HL-60/S4 treated with retinoic acid at 250 ng/mL for 4 days and 3 days (cell line): ENCODE data around the gene SYNC.
"Not testable (repeated sequence)": the region's sequence is repeated elsewhere in the genome, so short reads cannot be mapped to it uniquely, and the experiment has no call there.

Experiments used
- in situ Hi-C: fragments of 300-500 bp; cut with MboI; formaldehyde crosslinking; loops from 2 replicates; pipeline ENCODE4 v1.7.0; 2022; ENCODE audit warnings: low sequenced_read_pairs

The SYNC gene

DNA sequence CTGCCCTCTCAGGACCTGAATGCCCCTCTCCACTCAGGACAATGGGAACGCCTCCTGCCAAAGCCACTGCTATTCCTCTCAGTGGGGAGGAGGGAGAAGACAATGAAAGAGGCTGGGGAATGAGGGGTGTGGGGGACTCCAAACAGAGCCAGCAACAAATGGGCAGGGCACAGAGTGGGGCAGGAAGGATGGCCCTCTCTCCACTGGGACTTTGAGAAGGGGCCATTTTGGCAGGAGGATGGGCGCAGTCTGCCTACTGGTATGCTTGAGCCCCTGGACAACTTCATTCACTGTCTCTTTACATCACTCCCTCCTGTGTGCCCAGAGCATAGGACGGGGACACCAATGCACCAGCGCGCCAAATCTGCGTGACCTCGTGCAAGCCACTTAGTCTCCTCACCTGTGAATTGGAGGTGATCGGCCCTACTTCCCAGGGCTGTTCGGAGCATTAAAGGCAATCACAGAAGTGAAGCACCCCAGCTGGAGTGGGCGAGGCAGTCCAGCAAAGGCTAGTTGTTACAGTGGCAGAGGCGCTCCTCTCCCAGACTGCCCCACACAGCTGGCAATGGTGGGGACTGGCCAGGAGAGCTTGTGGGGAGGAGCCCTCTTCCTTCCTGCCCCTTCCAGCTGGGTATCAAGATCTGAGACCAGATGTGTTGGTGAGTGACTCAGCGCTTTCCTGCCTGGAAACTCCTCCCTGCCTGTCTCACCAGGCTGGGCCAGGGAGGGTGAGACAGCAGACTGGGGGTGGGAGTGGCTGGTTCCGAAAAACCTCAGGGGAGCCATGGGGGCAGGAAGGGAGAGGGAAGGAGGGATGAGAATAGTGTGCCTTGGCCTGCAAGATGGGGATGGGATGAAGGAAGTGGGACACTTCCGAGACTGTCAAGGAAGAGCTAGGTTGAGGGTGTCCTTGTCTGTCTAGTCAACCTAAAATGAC is 22.4 kb upstream of the SYNC start:
- in situ Hi-C loops = no loop called here

- in situ Hi-C loops = no loop called here
Measured at GRCh38 chr1:32719681-32720275, 17.2 kb upstream of the SYNC start.

DNA sequence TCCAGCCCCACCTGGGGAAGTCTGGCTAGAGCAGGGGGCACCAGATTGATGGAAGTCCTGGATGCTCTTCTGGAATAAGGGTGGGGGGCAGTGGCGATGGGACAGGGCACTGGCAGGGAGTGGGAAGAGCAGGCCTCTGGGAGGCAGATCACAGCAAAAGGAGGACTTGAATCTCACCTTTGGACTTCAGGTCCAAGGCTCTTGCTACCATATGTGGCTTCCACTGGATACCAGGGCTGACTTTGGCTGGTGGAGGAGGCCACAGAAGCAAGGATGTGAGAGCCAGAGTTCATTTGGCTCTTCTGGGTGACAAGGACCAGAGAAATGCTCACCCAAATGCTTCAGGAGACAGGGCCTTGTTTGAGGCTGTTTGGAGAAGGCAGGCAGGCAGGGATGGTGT is 16.0 kb upstream of the SYNC start:
- in situ Hi-C loops = no loop called here

DNA sequence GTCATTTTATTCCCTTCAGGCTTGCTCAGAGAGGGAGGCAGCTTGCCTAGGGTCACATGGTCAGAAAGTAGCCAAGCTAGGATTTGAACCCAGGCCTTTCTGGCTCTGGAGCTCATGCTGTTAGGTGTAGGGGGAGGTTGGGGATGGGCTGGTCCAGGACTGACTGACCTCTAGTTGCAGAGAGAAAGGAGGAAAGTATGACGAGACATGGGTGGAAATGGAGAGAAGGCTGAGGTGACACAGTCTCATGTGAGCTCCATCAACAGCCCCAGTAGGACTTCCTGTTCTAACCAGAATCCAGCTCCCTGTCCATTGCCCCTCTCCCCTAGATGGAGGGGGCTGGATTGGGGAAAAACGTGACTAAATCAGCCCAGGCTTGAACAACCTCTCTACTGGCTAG is 15.5 kb upstream of the SYNC start:
- in situ Hi-C loops = no loop called here

- in situ Hi-C loops = no loop called here
Measured at GRCh38 chr1:32717503-32717902, 14.9 kb upstream of the SYNC start.

DNA sequence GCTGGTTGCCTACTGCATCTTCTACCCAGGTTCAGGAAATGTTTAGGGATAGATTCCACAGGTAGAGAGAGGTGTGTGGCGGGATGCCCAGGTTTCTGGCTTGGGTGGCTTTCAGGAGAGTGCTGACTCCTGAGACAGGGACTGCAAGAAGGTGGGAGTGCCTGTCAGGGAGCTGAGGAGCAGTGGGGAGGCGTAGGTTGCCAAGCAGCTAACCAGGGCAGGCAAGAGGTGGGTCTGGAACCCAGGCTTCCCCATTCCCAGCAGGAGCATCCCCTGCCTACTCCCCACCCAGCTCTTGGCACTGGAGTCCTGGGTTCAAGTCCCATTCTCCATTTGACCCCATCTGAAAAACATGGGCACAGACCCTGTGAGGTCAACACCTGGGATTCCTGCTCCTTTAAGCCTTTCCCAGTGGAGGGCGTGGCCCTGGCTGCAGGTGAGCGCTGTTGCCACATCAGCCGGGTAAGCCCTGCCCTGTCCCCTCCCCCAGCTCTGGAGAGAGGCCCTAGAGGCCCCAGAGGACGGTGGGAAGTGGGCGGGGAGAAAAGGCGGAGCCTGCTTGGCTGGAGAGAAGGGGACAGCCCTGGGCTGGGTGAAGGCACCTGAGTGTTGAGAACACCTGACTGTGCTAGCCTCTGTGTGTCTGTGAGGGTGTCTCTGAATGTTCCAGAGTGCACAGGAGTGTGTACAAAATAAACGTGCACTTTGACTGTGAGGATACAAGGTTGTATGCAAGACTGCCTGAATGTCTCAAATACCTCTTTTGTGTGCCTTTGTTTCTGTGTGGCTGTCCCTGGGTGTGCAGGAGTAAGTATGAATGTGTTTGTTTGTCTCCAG is 14.0 kb upstream of the SYNC start:
- in situ Hi-C loops = no loop called here

DNA sequence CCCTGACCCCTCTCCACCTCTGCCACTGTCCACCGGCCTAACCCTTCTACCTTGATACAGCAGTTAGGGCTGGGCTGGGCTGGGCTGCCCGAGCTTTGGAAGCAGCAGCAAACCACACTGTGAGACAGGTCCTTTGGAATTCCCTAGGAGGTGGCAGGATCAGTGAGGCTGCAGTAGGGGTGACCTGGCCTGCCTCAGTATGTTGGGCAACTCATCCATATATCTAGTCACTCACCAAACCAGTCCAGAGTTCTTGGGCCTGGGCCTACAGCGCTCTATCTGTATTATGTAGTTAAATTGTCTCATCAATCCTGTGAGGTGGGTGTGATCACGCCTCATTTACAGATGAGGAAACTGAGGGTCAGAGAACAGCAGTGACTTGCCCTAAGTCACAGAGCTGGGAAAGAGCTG is 13.3 kb upstream of the SYNC start:
- in situ Hi-C loops = no loop called here

GRCh38 chr1:32714277-32714676 is 11.7 kb upstream of the SYNC start:
- in situ Hi-C loops = no loop called here

- in situ Hi-C loops = no loop called here
Measured at GRCh38 chr1:32713081-32713480, 10.5 kb upstream of the SYNC start.

DNA sequence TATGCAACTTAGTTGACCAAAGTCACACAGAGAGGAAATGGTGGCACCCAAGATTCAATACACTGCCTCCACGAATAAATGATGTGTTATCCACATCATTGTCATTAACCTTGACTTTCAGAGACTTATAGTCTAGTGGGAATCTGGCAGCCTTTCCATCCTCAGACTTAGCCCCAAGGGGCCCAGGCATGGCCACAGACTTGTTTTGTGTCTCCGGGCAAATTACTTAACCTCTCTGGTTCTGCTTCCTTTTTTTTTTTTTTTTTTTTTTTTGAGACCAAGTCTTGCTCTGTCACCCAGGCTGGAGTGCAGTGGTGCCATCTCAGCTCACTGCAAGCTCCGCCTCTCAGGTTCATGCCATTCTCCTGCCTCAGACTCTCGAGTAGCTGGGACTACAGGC is 8.7 kb upstream of the SYNC start:
- in situ Hi-C loops = not testable (repeated sequence)

- in situ Hi-C loops = no loop called here
Measured at GRCh38 chr1:32709476-32709875, 6.9 kb upstream of the SYNC start.

DNA sequence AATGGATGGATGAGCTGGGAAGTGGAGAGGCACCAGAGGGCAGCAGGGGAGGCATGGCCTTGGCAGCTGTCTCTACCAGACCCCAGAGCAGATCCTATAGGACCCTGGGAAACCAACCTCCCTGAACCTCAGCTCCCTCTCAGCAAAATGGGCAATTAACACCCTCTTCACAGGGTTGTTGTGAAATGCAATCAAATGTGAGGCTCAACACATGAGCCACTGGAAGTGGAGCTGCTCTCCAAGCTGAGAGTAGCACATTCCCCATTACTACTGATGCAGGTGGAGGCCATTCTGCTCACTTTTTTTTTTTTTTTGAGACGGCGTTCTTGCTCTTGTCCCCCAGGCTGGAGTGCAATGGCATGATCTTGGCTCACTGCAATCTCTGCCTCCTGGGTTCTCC is 6.5 kb upstream of the SYNC start:
- in situ Hi-C loops = no loop called here

DNA sequence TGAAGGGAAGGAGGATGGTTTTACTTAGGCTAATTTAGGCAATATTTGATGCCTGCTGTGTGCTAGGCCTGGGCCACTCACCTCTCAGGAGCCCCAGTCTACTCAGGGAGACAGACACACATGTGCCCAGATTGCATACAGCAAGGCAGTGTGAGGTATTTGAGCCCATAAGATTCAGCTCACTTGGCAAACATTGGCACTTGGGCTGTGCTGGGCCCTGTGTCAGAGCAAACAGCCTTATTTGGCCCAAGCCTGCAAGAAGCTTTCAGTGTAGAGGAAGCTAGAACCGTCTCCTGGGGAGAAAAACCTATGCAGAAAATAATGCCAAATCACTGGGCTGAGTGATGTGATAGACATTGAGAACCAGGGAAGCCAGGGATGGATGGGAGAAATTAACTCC is 3.9 kb upstream of the SYNC start:
- in situ Hi-C loops = no loop called here

GRCh38 chr1:32705516-32705915 is 2.9 kb upstream of the SYNC start:
- in situ Hi-C loops = no loop called here

- in situ Hi-C loops = no loop called here
Measured at GRCh38 chr1:32703479-32704291, 1.1 kb upstream of the SYNC start.

- in situ Hi-C loops = no loop called here
Measured at GRCh38 chr1:32701951-32702598, 495 bp downstream of the SYNC start.

GRCh38 chr1:32701421-32701911 is 1.1 kb downstream of the SYNC start:
- in situ Hi-C loops = no loop called here

DNA sequence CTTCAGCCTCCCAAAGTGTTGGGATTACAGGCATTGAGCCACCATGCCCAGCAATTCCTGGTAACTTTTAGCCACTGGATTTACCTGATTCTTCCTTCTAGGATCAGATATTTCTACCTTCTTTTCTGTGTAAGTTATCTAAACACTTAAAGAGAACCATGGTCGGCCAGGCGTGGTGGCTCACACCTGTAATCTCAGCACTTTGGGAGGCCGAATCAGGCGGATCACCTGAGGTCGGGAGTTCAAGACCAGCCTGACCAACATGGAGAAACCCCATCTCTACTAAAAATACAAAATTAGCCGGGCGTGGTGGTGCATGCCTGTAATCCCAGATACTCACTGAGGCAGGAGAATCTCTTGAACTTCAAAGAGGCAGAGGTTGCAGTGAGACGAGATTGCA is 5.6 kb downstream of the SYNC start:
- in situ Hi-C loops = not testable (repeated sequence)

- in situ Hi-C loops = no loop called here
Measured at GRCh38 chr1:32696041-32696440, 6.5 kb downstream of the SYNC start.
